Liver (tissue), 9 donors: ENCODE data around the gene CADM2. TPM values are rescaled to one million over a fixed set of nuclear protein-coding genes. Genes with fewer than 3 reads are reported as not detected.

Source experiments
- DNase-seq: peaks from one replicate; pipeline ENCODE4 v3.0.0-alpha.2; 2017; ENCODE audit warnings: low spot score
- H3K27ac ChIP-seq, 2 donors: one replicate each; pipeline ENCODE4 v1.7.0; 2013; ENCODE audit warnings: inconsistent platforms in 2 of 2, low read length in 2 of 2, control low read depth in 1 of 2, low read depth in 1 of 2, mild to moderate bottlenecking in 1 of 2
- H3K27me3 ChIP-seq, 4 donors: one replicate each; pipeline versions ENCODE4 v1.6.1 to v1.7.0; 2013; ENCODE audit warnings: low read length in 3 of 4, inconsistent platforms in 1 of 4, mild to moderate bottlenecking in 1 of 4, moderate library complexity in 1 of 4; ENCODE audit not compliant: control insufficient read depth in 4 of 4, insufficient read depth in 4 of 4
- H3K36me3 ChIP-seq, 4 donors: one replicate each; pipeline versions ENCODE4 v1.6.1 to v1.7.0; 2013; ENCODE audit warnings: low read length in 3 of 4, mild to moderate bottlenecking in 3 of 4, low read depth in 1 of 4, moderate library complexity in 1 of 4; ENCODE audit not compliant: control insufficient read depth in 4 of 4, insufficient read depth in 3 of 4
- H3K4me1 ChIP-seq, 4 donors: one replicate each; pipeline versions ENCODE4 v1.6.1 to v1.7.0; 2013; ENCODE audit warnings: low read length in 3 of 4, mild to moderate bottlenecking in 3 of 4, moderate library complexity in 1 of 4; ENCODE audit not compliant: control insufficient read depth in 4 of 4, insufficient read depth in 4 of 4
- H3K4me3 ChIP-seq, 3 donors: one replicate each; pipeline versions ENCODE4 v1.6.1 to v1.7.0; 2013; ENCODE audit warnings: low read length in 3 of 3, control low read depth in 1 of 3, low read depth in 1 of 3, mild to moderate bottlenecking in 1 of 3
- H3K9ac ChIP-seq, 2 donors: one replicate each; pipeline ENCODE4 v1.7.0; 2013; ENCODE audit warnings: low read length in 2 of 2, mild to moderate bottlenecking in 2 of 2, moderate library complexity in 2 of 2, control low read depth in 1 of 2, low read depth in 1 of 2
- H3K9me3 ChIP-seq, 4 donors: one replicate each; pipeline versions ENCODE4 v1.6.1 to v1.7.0; 2013; ENCODE audit warnings: low read length in 3 of 4; ENCODE audit not compliant: control insufficient read depth in 4 of 4
- EGR1 ChIP-seq, 2 donors: IDR thresholded peaks; 2 replicates each; pipeline ENCODE4 v1.6.1; 2016 to 2018; ENCODE audit warnings: antibody characterized with exemption in 2 of 2, low read depth in 2 of 2
- FOXA1 ChIP-seq: IDR thresholded peaks from 2 replicates; pipeline ENCODE4 v1.6.1; 2016; ENCODE audit warnings: antibody characterized with exemption
- FOXA2 ChIP-seq: IDR thresholded peaks from 2 replicates; pipeline ENCODE4 v1.6.1; 2016; ENCODE audit warnings: antibody characterized with exemption
- GABPA ChIP-seq, 2 donors: IDR thresholded peaks in 1 of 2; conservative IDR thresholded peaks in 1 of 2; 2 replicates each; pipeline ENCODE4 v1.6.1; 2016; ENCODE audit warnings: antibody characterized with exemption in 2 of 2, mild to moderate bottlenecking in 1 of 2, moderate library complexity in 1 of 2
- HNF4A ChIP-seq, 2 donors: conservative IDR thresholded peaks; 2 replicates each; pipeline ENCODE4 v1.6.1; 2016; ENCODE audit warnings: antibody characterized with exemption in 2 of 2, mild to moderate bottlenecking in 2 of 2
- HNF4G ChIP-seq: IDR thresholded peaks from 2 replicates; pipeline ENCODE4 v1.6.1; 2016; ENCODE audit warnings: antibody characterized with exemption
- JUND ChIP-seq, 2 donors: IDR thresholded peaks; 2 replicates each; pipeline ENCODE4 v1.6.1; 2016; ENCODE audit warnings: antibody characterized with exemption in 2 of 2
- NR2F2 ChIP-seq: IDR thresholded peaks from 2 replicates; pipeline ENCODE4 v1.6.1; 2016; ENCODE audit warnings: antibody characterized with exemption
- RAD21 ChIP-seq, 2 donors: IDR thresholded peaks; 2 replicates each; pipeline ENCODE4 v1.6.1; 2016; ENCODE audit warnings: antibody characterized with exemption in 2 of 2, mild to moderate bottlenecking in 2 of 2
- RXRA ChIP-seq, 2 donors: IDR thresholded peaks; 2 replicates each; pipeline ENCODE4 v1.6.1; 2017 to 2018; ENCODE audit warnings: antibody characterized with exemption in 2 of 2, mild to moderate bottlenecking in 1 of 2
- SP1 ChIP-seq: IDR thresholded peaks from 2 replicates; pipeline ENCODE4 v1.6.1; 2018; ENCODE audit warnings: antibody characterized with exemption, mild to moderate bottlenecking
- TAF1 ChIP-seq: conservative IDR thresholded peaks from 2 replicates; pipeline ENCODE4 v1.6.1; 2016; ENCODE audit warnings: antibody characterized with exemption, mild to moderate bottlenecking
- YY1 ChIP-seq: IDR thresholded peaks from 2 replicates; pipeline ENCODE4 v1.6.1; 2016; ENCODE audit warnings: antibody characterized with exemption, mild to moderate bottlenecking
- WGBS: extraction: QIAGEN DNeasy Blood & Tissue Kit; methylation state at CpG from one replicate; pipeline ENCODE4 v1.1.7; 2013; 5-methylcytosine and 5-hydroxymethylcytosine counted together
- polyA plus RNA-seq, 2 donors: library from polyadenylated mRNA; stranded (reverse) in 1 of 2; unstranded in 1 of 2; fragments of 200-250 nt in 1 of 2; fragments of >200 nt in 1 of 2; fragmentation: Nextera tagmentation in 1 of 2; extraction: Ambion mirVana in 1 of 2; gene quantifications; one replicate each; pipeline versions ENCODE4 v1.2.1 to v1.2.3, GENCODE V29; 2013 to 2015
- total RNA-seq, 2 donors: library from RNA; depleted of rRNA; stranded (reverse); fragments of >200 nt; gene quantifications; one replicate each; pipeline ENCODE4 v1.2.3, GENCODE V29; 2014
- TF ChIP-seq, protein P1 (sequence below): IDR thresholded peaks from 2 replicates; pipeline ENCODE4 v1.6.1; 2016; ENCODE audit warnings: antibody characterized with exemption, mild to moderate bottlenecking
- TF ChIP-seq, protein P2 (sequence below): IDR thresholded peaks from 2 replicates; pipeline ENCODE4 v1.6.1; 2016; ENCODE audit warnings: antibody characterized with exemption
- TF ChIP-seq, protein P3 (sequence below): IDR thresholded peaks from 2 replicates; pipeline ENCODE4 v1.6.1; 2016; ENCODE audit warnings: antibody characterized with exemption
- TF ChIP-seq, protein P4 (sequence below): fragments of 150-350 bp; IDR thresholded peaks from 2 replicates; pipeline ENCODE4 v1.5.1; 2017; ENCODE audit warnings: improper control_type of control experiment, low read depth, low read length; ENCODE audit not compliant: missing input control
- TF ChIP-seq, protein P5 (sequence below): IDR thresholded peaks from 2 replicates; pipeline ENCODE4 v1.6.1; 2016; ENCODE audit warnings: antibody characterized with exemption
- donor health status: healthy.
- donor health status: healthy.
- donor health status: healthy.
- donor health status: healthy.
- donor health status: healthy.

CADM2 gene
- total and polyA plus RNA-seq, 4 donors = 0.35 to 0.92 (median 0.51) TPM

DNA sequence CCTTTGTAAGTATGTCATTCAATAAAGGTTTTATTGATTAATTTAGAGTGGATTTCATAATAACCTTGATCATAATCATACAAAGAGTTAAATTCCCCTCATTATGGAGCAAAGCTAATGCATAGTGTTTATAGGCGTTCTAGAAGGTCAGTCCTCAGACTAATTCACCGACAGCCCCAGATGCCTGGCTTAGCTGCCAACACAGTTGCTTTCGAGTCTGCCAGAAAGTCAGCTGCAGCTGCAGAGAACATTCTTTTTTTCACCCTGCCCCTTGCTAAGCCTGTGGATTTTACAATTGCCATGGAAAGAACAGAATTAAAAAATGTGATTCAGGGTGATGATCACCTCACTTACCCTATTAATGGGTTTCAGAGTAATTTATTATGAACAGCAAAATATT lies 21.2 kb downstream of the CADM2 start:
- Histone ChIP-seq H3K27ac (no peak overlapping the region), H3K9me3 (no peaks in the 10 kb centered on the region), H3K27me3 (no peaks in the 10 kb centered on the region), H3K4me3 (no peak overlapping the region), H3K4me1 (no peaks in the 10 kb centered on the region), H3K36me3 (no peaks in the 10 kb centered on the region), H3K9ac (no peak overlapping the region)
- no peak for DNase-seq
- 50% methylated on average over 3 of the region's 3 CpGs for WGBS
- no peak for TF ChIP-seq FOXA2
- TF ChIP-seq YY1 = no peak
- TF ChIP-seq, protein P1, sequence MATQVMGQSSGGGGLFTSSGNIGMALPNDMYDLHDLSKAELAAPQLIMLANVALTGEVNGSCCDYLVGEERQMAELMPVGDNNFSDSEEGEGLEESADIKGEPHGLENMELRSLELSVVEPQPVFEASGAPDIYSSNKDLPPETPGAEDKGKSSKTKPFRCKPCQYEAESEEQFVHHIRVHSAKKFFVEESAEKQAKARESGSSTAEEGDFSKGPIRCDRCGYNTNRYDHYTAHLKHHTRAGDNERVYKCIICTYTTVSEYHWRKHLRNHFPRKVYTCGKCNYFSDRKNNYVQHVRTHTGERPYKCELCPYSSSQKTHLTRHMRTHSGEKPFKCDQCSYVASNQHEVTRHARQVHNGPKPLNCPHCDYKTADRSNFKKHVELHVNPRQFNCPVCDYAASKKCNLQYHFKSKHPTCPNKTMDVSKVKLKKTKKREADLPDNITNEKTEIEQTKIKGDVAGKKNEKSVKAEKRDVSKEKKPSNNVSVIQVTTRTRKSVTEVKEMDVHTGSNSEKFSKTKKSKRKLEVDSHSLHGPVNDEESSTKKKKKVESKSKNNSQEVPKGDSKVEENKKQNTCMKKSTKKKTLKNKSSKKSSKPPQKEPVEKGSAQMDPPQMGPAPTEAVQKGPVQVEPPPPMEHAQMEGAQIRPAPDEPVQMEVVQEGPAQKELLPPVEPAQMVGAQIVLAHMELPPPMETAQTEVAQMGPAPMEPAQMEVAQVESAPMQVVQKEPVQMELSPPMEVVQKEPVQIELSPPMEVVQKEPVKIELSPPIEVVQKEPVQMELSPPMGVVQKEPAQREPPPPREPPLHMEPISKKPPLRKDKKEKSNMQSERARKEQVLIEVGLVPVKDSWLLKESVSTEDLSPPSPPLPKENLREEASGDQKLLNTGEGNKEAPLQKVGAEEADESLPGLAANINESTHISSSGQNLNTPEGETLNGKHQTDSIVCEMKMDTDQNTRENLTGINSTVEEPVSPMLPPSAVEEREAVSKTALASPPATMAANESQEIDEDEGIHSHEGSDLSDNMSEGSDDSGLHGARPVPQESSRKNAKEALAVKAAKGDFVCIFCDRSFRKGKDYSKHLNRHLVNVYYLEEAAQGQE = no peak
- TF ChIP-seq SP1 = no peak
- no peak for TF ChIP-seq RXRA (IDR thresholded peaks at IDR 0.05)
- TF ChIP-seq HNF4G = no peak
- TF ChIP-seq NR2F2 = no peak
- TF ChIP-seq EGR1 (IDR thresholded peaks at IDR 0.05; ENCODE audit: low read depth in 2 of 2) = no peak
- no peak for TF ChIP-seq TAF1
- no peak for TF ChIP-seq RAD21 (IDR thresholded peaks at IDR 0.05)
- TF ChIP-seq, protein P2, sequence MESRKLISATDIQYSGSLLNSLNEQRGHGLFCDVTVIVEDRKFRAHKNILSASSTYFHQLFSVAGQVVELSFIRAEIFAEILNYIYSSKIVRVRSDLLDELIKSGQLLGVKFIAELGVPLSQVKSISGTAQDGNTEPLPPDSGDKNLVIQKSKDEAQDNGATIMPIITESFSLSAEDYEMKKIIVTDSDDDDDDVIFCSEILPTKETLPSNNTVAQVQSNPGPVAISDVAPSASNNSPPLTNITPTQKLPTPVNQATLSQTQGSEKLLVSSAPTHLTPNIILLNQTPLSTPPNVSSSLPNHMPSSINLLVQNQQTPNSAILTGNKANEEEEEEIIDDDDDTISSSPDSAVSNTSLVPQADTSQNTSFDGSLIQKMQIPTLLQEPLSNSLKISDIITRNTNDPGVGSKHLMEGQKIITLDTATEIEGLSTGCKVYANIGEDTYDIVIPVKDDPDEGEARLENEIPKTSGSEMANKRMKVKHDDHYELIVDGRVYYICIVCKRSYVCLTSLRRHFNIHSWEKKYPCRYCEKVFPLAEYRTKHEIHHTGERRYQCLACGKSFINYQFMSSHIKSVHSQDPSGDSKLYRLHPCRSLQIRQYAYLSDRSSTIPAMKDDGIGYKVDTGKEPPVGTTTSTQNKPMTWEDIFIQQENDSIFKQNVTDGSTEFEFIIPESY = no peak
- TF ChIP-seq, protein P3, sequence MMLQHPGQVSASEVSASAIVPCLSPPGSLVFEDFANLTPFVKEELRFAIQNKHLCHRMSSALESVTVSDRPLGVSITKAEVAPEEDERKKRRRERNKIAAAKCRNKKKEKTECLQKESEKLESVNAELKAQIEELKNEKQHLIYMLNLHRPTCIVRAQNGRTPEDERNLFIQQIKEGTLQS = no peak
- no peak for TF ChIP-seq JUND (IDR thresholded peaks at IDR 0.05)
- TF ChIP-seq GABPA (IDR thresholded peaks at IDR 0.05 in 1 of 2, conservative IDR thresholded peaks at IDR 0.05 in 1 of 2) = no peak
- TF ChIP-seq, protein P4, sequence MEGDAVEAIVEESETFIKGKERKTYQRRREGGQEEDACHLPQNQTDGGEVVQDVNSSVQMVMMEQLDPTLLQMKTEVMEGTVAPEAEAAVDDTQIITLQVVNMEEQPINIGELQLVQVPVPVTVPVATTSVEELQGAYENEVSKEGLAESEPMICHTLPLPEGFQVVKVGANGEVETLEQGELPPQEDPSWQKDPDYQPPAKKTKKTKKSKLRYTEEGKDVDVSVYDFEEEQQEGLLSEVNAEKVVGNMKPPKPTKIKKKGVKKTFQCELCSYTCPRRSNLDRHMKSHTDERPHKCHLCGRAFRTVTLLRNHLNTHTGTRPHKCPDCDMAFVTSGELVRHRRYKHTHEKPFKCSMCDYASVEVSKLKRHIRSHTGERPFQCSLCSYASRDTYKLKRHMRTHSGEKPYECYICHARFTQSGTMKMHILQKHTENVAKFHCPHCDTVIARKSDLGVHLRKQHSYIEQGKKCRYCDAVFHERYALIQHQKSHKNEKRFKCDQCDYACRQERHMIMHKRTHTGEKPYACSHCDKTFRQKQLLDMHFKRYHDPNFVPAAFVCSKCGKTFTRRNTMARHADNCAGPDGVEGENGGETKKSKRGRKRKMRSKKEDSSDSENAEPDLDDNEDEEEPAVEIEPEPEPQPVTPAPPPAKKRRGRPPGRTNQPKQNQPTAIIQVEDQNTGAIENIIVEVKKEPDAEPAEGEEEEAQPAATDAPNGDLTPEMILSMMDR = no peak
- TF ChIP-seq, protein P5, sequence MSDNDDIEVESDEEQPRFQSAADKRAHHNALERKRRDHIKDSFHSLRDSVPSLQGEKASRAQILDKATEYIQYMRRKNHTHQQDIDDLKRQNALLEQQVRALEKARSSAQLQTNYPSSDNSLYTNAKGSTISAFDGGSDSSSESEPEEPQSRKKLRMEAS = no peak
- TF ChIP-seq HNF4A (conservative IDR thresholded peaks at IDR 0.05) = no peak
- TF ChIP-seq FOXA1 = no peak

DNA sequence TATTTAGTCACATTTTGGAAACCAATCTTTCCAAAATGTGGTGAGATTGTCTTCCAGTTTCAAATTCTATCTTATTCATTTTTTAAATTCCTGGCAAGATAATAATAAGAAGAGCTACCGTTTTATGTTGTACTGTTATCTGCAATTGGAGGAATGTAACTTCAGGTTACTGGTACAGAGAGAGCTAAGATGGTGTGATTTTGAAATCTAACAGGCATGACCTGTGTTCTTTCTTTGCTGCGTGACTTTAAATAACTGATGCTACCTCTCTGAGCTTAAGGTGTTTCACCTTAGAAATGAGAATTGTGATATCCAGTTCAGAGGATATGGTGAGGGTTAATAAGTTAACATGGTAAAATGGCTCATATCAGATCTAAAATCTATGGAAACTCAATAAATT lies 21.7 kb downstream of the CADM2 start:
- WGBS = 80% methylated on average over 2 of the region's 2 CpGs

More for the DNA sequence above, 21.7 kb downstream of the CADM2 start:
- TF ChIP-seq SP1 (no peak), HNF4G (no peak), GABPA (IDR thresholded peaks at IDR 0.05 in 1 of 2, conservative IDR thresholded peaks at IDR 0.05 in 1 of 2) (no peak)
- TF ChIP-seq, protein P2 = no peak
- Histone ChIP-seq H3K9ac (no peak overlapping the region), H3K9me3 (no peaks in the 10 kb centered on the region), H3K27ac (no peak overlapping the region), H3K36me3 (no peaks in the 10 kb centered on the region), H3K4me3 (no peak overlapping the region), H3K27me3 (no peaks in the 10 kb centered on the region), H3K4me1 (no peaks in the 10 kb centered on the region)
- no peak for DNase-seq
